Parathyroid adenoma (tissue), 2 donors: ENCODE results near the gene SLC8A1.

ENCODE experiments used
- H2AFZ ChIP-seq: fragments of 300-600 bp; sonication (generic); one replicate; pipeline ENCODE4 v1.7.0; 2017; ENCODE audit warnings: antibody characterized with exemption, mild to moderate bottlenecking
- H3K27ac ChIP-seq: fragments of 300-600 bp; sonication (generic); one replicate; pipeline ENCODE4 v1.7.0; 2017
- H3K27me3 ChIP-seq: fragments of 300-600 bp; sonication (generic); one replicate; pipeline ENCODE4 v1.7.0; 2017; ENCODE audit warnings: low read length; ENCODE audit not compliant: control insufficient read depth, insufficient read depth
- H3K36me3 ChIP-seq: fragments of 300-600 bp; sonication (generic); one replicate; pipeline ENCODE4 v1.7.0; 2017; ENCODE audit warnings: low read length; ENCODE audit not compliant: control insufficient read depth, insufficient read depth
- H3K4me1 ChIP-seq: fragments of 300-600 bp; sonication (generic); one replicate; pipeline ENCODE4 v1.7.0; 2017; ENCODE audit warnings: control low read depth
- H3K4me2 ChIP-seq: fragments of 300-600 bp; sonication (generic); one replicate; pipeline ENCODE4 v1.7.0; 2017; ENCODE audit warnings: low read length
- H3K4me3 ChIP-seq: fragments of 300-600 bp; sonication (generic); one replicate; pipeline ENCODE4 v1.7.0; 2017; ENCODE audit warnings: low read depth, low read length
- H3K79me2 ChIP-seq: fragments of 300-600 bp; sonication (generic); one replicate; pipeline ENCODE4 v1.7.0; 2017; ENCODE audit warnings: control low read depth
- H3K9ac ChIP-seq: fragments of 300-600 bp; sonication (generic); one replicate; pipeline ENCODE4 v1.7.0; 2017; ENCODE audit warnings: mild to moderate bottlenecking
- H3K9me3 ChIP-seq: fragments of 300-600 bp; sonication (generic); one replicate; pipeline ENCODE4 v1.7.0; 2017; ENCODE audit warnings: low read length; ENCODE audit not compliant: control insufficient read depth
- CTCF ChIP-seq: fragments of 300-600 bp; sonication (generic); IDR thresholded peaks from one replicate; pipeline ENCODE4 v1.7.0; 2017; ENCODE audit warnings: antibody characterized with exemption, mild to moderate bottlenecking
- donor health status: primary hyperparathyroidism.

Gene SLC8A1

GRCh38 chr2:40432921-40433483, 18.9 kb downstream of the SLC8A1 start:
- Histone ChIP-seq H3K36me3 (no peaks in the 10 kb centered on the region), H3K4me1 (no peaks in the 10 kb centered on the region), H3K27me3 (no peaks in the 10 kb centered on the region), H3K9ac (no peak overlapping the region), H3K4me2 (no peak overlapping the region), H2AFZ (no peak overlapping the region), H3K79me2 (no peaks in the 10 kb centered on the region), H3K9me3 (no peaks in the 10 kb centered on the region), H3K27ac (no peak overlapping the region), H3K4me3 (no peak overlapping the region)
- TF ChIP-seq CTCF = no peak

GRCh38 chr2:40431600-40431955, 20.3 kb downstream of the SLC8A1 start:
- H3K27me3 ChIP-seq = no peaks in the 10 kb centered on the region

GRCh38 chr2:40430776-40431599, 20.9 kb downstream of the SLC8A1 start:
- no peaks in the 10 kb centered on the region for H3K79me2 ChIP-seq
- no peak overlapping the region for H3K27ac ChIP-seq
- no peaks in the 10 kb centered on the region for H3K9me3 ChIP-seq
- no peak overlapping the region for H3K4me2 ChIP-seq
- no peak overlapping the region for H3K4me3 ChIP-seq
- H3K27me3 ChIP-seq = no peaks in the 10 kb centered on the region
- H3K36me3 ChIP-seq = no peaks in the 10 kb centered on the region
- no peak overlapping the region for H3K9ac ChIP-seq
- H3K4me1 ChIP-seq = no peaks in the 10 kb centered on the region
- no peak for TF ChIP-seq CTCF
- H2AFZ ChIP-seq = no peak overlapping the region

More at GRCh38 chr2:40431600-40431955, 20.3 kb downstream of the SLC8A1 start:
- H3K9ac ChIP-seq = no peak overlapping the region
- no peaks in the 10 kb centered on the region for H3K36me3 ChIP-seq
- H3K4me3 ChIP-seq = no peak overlapping the region
- no peak overlapping the region for H2AFZ ChIP-seq
- H3K4me2 ChIP-seq = no peak overlapping the region
- no peaks in the 10 kb centered on the region for H3K79me2 ChIP-seq
- H3K4me1 ChIP-seq = no peaks in the 10 kb centered on the region
- no peak for TF ChIP-seq CTCF
- H3K9me3 ChIP-seq = no peaks in the 10 kb centered on the region
- H3K27ac ChIP-seq = no peak overlapping the region

GRCh38 chr2:40428439-40428838, 23.5 kb downstream of the SLC8A1 start:
- Histone ChIP-seq H3K4me2 (no peak overlapping the region), H3K9ac (no peak overlapping the region), H3K36me3 (no peaks in the 10 kb centered on the region), H3K79me2 (no peaks in the 10 kb centered on the region), H3K4me3 (no peak overlapping the region), H3K27ac (no peak overlapping the region), H3K9me3 (no peaks in the 10 kb centered on the region), H2AFZ (no peak overlapping the region), H3K4me1 (no peaks in the 10 kb centered on the region), H3K27me3 (no peaks in the 10 kb centered on the region)
- no peak for TF ChIP-seq CTCF
